IMR-90 (cell line): ENCODE measurements around the gene DNAAF3. TPM values are rescaled to one million over a fixed set of nuclear protein-coding genes. Genes with fewer than 3 reads are reported as not detected.

Source experiments
- ATAC-seq: fragments of 200-7000 bp; cut with Tn5 transposase; 2 replicates; pipeline ENCODE4 v1.9.1; 2020; ENCODE audit warnings: low read depth, mild to moderate bottlenecking, moderate library complexity
- BruUV-seq: library from RNA; stranded (reverse); fragments of 400-500 nt; replicated peaks from 2 replicates; lab custom pipeline; 2021; lab: Mats Ljungman, UMichigan
- CTCF ChIA-PET: fragments of 300-600 bp; formaldehyde crosslinking; extraction: SDS; loops from one replicate; lab custom pipeline; 2021; ENCODE audit warnings: antibody characterized with exemption; lab: Yijun Ruan, JAX
- POLR2A ChIA-PET: fragments of 300-600 bp; sonication (Branson Sonifier 250); formaldehyde crosslinking; loops from one replicate; lab custom pipeline; 2022; ENCODE audit warnings: antibody characterized with exemption; ENCODE audit not compliant: unreplicated experiment; lab: Charles Lee
- DNase-seq: peaks from one replicate; pipeline ENCODE4 v3.0.0; 2013
- H2AFZ ChIP-seq: replicated peaks from 2 replicates; pipeline ENCODE3; 2013; ENCODE audit warnings: low read length, mild to moderate bottlenecking; ENCODE audit not compliant: poor library complexity
- H2AK5ac ChIP-seq: 2 replicates; pipeline ENCODE4 v1.6.1; 2013; ENCODE audit warnings: low read depth, low read length, inconsistent platforms
- H2AK9ac ChIP-seq: replicated peaks from 2 replicates; pipeline ENCODE3; 2013; ENCODE audit warnings: mild to moderate bottlenecking, low read depth, low read length, moderate library complexity; ENCODE audit not compliant: poor library complexity
- H2BK120ac ChIP-seq: 2 replicates; pipeline ENCODE4 v1.6.1; 2013; ENCODE audit warnings: low read depth, low read length, inconsistent platforms
- H2BK15ac ChIP-seq: 3 replicates; pipeline ENCODE4 v1.6.1; 2013; ENCODE audit warnings: low read depth, low read length, inconsistent platforms
- H2BK20ac ChIP-seq: 2 replicates; pipeline ENCODE4 v1.6.1; 2013; ENCODE audit warnings: low read depth, mild to moderate bottlenecking, inconsistent platforms, low read length, moderate library complexity
- H2BK5ac ChIP-seq: 2 replicates; pipeline ENCODE4 v1.6.1; 2013; ENCODE audit warnings: mild to moderate bottlenecking, low read depth, low read length, inconsistent platforms; ENCODE audit not compliant: poor library complexity, severe bottlenecking
- H3K14ac ChIP-seq: replicated peaks from 2 replicates; pipeline ENCODE4 v1.6.1; 2013; ENCODE audit warnings: low read depth, low read length, inconsistent platforms
- H3K18ac ChIP-seq: 2 replicates; pipeline ENCODE4 v1.6.1; 2013; ENCODE audit warnings: low read depth, low read length, control low read depth
- H3K23ac ChIP-seq: 2 replicates; pipeline ENCODE4 v1.6.1; 2013; ENCODE audit warnings: low read depth, low read length, inconsistent platforms
- H3K27ac ChIP-seq: 2 replicates; pipeline ENCODE4 v1.5.1; 2013; ENCODE audit warnings: mild to moderate bottlenecking, control low read depth, low read length; ENCODE audit not compliant: insufficient read depth
- H3K27me3 ChIP-seq: 2 replicates; pipeline ENCODE4 v1.6.1; 2013; ENCODE audit warnings: low read length; ENCODE audit not compliant: control insufficient read depth, insufficient read depth
- H3K36me3 ChIP-seq: 2 replicates; pipeline ENCODE4 v1.6.1; 2013; ENCODE audit warnings: low read length, mixed read lengths; ENCODE audit not compliant: control insufficient read depth, insufficient read depth
- H3K4ac ChIP-seq: 2 replicates; pipeline ENCODE4 v1.6.1; 2013; ENCODE audit warnings: low read depth, low read length, inconsistent platforms
- H3K4me1 ChIP-seq: 2 replicates; pipeline ENCODE4 v1.6.1; 2013; ENCODE audit warnings: low read length, mixed read lengths; ENCODE audit not compliant: control insufficient read depth, insufficient read depth
- H3K4me2 ChIP-seq: 2 replicates; pipeline ENCODE4 v1.6.1; 2013; ENCODE audit warnings: low read depth, mild to moderate bottlenecking, control low read depth, low read length, moderate library complexity
- H3K4me3 ChIP-seq: 2 replicates; pipeline ENCODE4 v1.5.1; 2013; ENCODE audit warnings: low read depth, mild to moderate bottlenecking, control low read depth, low read length, moderate library complexity; ENCODE audit not compliant: insufficient read depth
- H3K56ac ChIP-seq: 2 replicates; pipeline ENCODE4 v1.6.1; 2013; ENCODE audit warnings: low read length, inconsistent platforms; ENCODE audit not compliant: insufficient read depth; ENCODE audit errors: extremely low read depth
- H3K79me1 ChIP-seq, 2 experiments: 2 replicates each; pipeline ENCODE4 v1.6.1; 2013; ENCODE audit warnings: low read length in 2 of 2, inconsistent platforms in 1 of 2, low read depth in 1 of 2
- H3K9ac ChIP-seq: 2 replicates; pipeline ENCODE4 v1.6.1; 2013; ENCODE audit warnings: low read depth, low read length, control low read depth
- H3K9me1 ChIP-seq: 2 replicates; pipeline ENCODE4 v1.6.1; 2013; ENCODE audit warnings: low read length, inconsistent platforms; ENCODE audit not compliant: insufficient read depth
- H3K9me3 ChIP-seq: 2 replicates; pipeline ENCODE4 v1.6.1; 2013; ENCODE audit warnings: low read length; ENCODE audit not compliant: control insufficient read depth, insufficient read depth
- H4K20me1 ChIP-seq: 2 replicates; pipeline ENCODE4 v1.6.1; 2013; ENCODE audit warnings: low read length, inconsistent platforms; ENCODE audit not compliant: insufficient read depth
- H4K5ac ChIP-seq: 2 replicates; pipeline ENCODE4 v1.6.1; 2013; ENCODE audit warnings: mild to moderate bottlenecking, low read depth, low read length, control low read depth
- H4K8ac ChIP-seq, 2 experiments: 2 replicates each; pipeline ENCODE4 v1.6.1; 2013; ENCODE audit warnings: low read depth in 2 of 2, low read length in 2 of 2, control low read depth in 1 of 2, inconsistent platforms in 1 of 2
- H4K91ac ChIP-seq: 2 replicates; pipeline ENCODE4 v1.6.1; 2013; ENCODE audit warnings: low read depth, low read length, inconsistent platforms; ENCODE audit not compliant: insufficient read depth
- CEBPB ChIP-seq: IDR thresholded peaks from 2 replicates; pipeline ENCODE4 v1.6.1; 2012; ENCODE audit warnings: low read depth, low read length, improper control_type of control experiment
- CHD1 ChIP-seq: IDR thresholded peaks from 2 replicates; pipeline ENCODE4 v1.6.1; 2012; ENCODE audit warnings: low read depth, low read length, improper control_type of control experiment
- ELK1 ChIP-seq: fragments of 150-350 bp; IDR thresholded peaks from 2 replicates; pipeline ENCODE4 v1.6.1; 2016; ENCODE audit warnings: low read depth, mild to moderate bottlenecking, low read length, moderate library complexity, borderline replicate concordance
- FOS ChIP-seq: fragments of 150-350 bp; IDR thresholded peaks from 2 replicates; pipeline ENCODE4 v1.6.1; 2016; ENCODE audit warnings: low read depth, low read length
- MAFK ChIP-seq: IDR thresholded peaks from 2 replicates; pipeline ENCODE4 v1.6.1; 2012; ENCODE audit warnings: low read depth, low read length, improper control_type of control experiment
- MAZ ChIP-seq: IDR thresholded peaks from 2 replicates; pipeline ENCODE4 v1.6.1; 2012; ENCODE audit warnings: low read depth, mild to moderate bottlenecking, low read length, improper control_type of control experiment, moderate library complexity, borderline replicate concordance
- NFE2L2 ChIP-seq: fragments of 150-350 bp; IDR thresholded peaks from 2 replicates; pipeline ENCODE4 v1.6.1; 2016; ENCODE audit warnings: low read depth, mild to moderate bottlenecking, low read length
- POLR2A ChIP-seq: IDR thresholded peaks from 2 replicates; pipeline ENCODE4 v1.6.1; 2012; ENCODE audit warnings: mild to moderate bottlenecking, low read depth, low read length
- RAD21 ChIP-seq: IDR thresholded peaks from 2 replicates; pipeline ENCODE4 v1.6.1; 2012; ENCODE audit warnings: low read length, improper control_type of control experiment
- RFX5 ChIP-seq: IDR thresholded peaks from 2 replicates; pipeline ENCODE4 v1.8.0; 2012; ENCODE audit warnings: low read depth, mild to moderate bottlenecking, low read length, moderate library complexity
- USF2 ChIP-seq: fragments of 150-350 bp; IDR thresholded peaks from 2 replicates; pipeline ENCODE4 v1.6.1; 2017; ENCODE audit warnings: mild to moderate bottlenecking, antibody characterized with exemption, low read length, low read depth
- WGBS, 2 experiments: methylation state at CpG; one replicate each; pipeline versions ENCODE4 v1.1.5 to v1.1.7; 2013; ENCODE audit warnings: missing lambda C conversion rate in 2 of 2; ENCODE audit not compliant: insufficient read length in 1 of 2; ENCODE audit errors: extremely low coverage in 2 of 2; 5-methylcytosine and 5-hydroxymethylcytosine counted together
- dilution Hi-C: fragments of 300-500 bp; cut with HindIII; formaldehyde crosslinking; loops from one replicate; pipeline ENCODE4 v1.14.3; 2018; ENCODE audit warnings: low sequenced_read_pairs; ENCODE audit not compliant: unreplicated experiment
- in situ Hi-C: fragments of 300-500 bp; cut with MboI; formaldehyde crosslinking; loops from 3 replicates; pipeline ENCODE4 v1.14.3; 2019; ENCODE audit warnings: low sequenced_read_pairs, inconsistent platforms, mixed read lengths
- intact Hi-C: fragments of 100-400 bp; cut with micrococcal nuclease; formaldehyde crosslinking; loops from 2 replicates; pipeline ENCODE4 v1.10.0; 2022
- polyA plus RNA-seq, 3 experiments: library from polyadenylated mRNA; depleted of rRNA; stranded (reverse); fragments of >200 nt; gene quantifications; 2 replicates each; pipeline ENCODE4 v1.2.3, GENCODE V29; 2012; ENCODE audit warnings: low replicate concordance in 1 of 3
- total RNA-seq: library from RNA; depleted of rRNA; stranded (reverse); fragments of >200 nt; gene quantifications from 2 replicates; pipeline ENCODE4 v1.2.3, GENCODE V29; 2012

The DNAAF3 gene
- total and polyA plus RNA-seq, 2 of the 4 experiments (the other 2 are of a cell fraction), result 0.34 TPM; not detected in 1

- H3K4me1 ChIP-seq, result no peaks in the 10 kb centered on the region
- no peak overlapping the region for H4K91ac ChIP-seq
- CTCF ChIA-PET, result no interaction called here
- H3K4me2 ChIP-seq, result peak overlapping the region; percentile 18
- no TSS peak for BruUV-seq
- H2AK5ac ChIP-seq, result no peak overlapping the region
- H3K9ac ChIP-seq, result no peak overlapping the region
- POLR2A ChIA-PET, result no interaction called here
- TF ChIP-seq CEBPB, result no peak
- TF ChIP-seq USF2, result no peak
- no peak for TF ChIP-seq FOS
- TF ChIP-seq POLR2A, result no peak
- TF ChIP-seq NFE2L2, result no peak
- TF ChIP-seq MAZ, result no peak
- TF ChIP-seq MAFK, result no peak
- no peak for TF ChIP-seq RAD21
- TF ChIP-seq ELK1, result no peak
- no peak for TF ChIP-seq CHD1
- no peak for TF ChIP-seq RFX5
- H3K27ac ChIP-seq, result no peak overlapping the region
- WGBS, 2 experiments, result 35% methylated on average over 7 of the region's 16 CpGs; no CpG with 5 or more reads in 1 of the 2 experiments
- H3K4ac ChIP-seq, result no peak overlapping the region
- H3K36me3 ChIP-seq, result no peaks in the 10 kb centered on the region
- H4K20me1 ChIP-seq, result no peaks in the 10 kb centered on the region
- peak; percentile 57 for DNase-seq
- no peak overlapping the region for H2BK20ac ChIP-seq
- H3K79me1 ChIP-seq, result no peaks in the 10 kb centered on the region
- in situ Hi-C loops, result no loop called here
- no peak overlapping the region for H2BK5ac ChIP-seq
- H3K23ac ChIP-seq, result no peak overlapping the region
- H3K27me3 ChIP-seq, result peaks cover 23% of the 10 kb centered on the region
- H4K8ac ChIP-seq, result no peak overlapping the region
- H3K14ac ChIP-seq, result no peak overlapping the region
- no peak overlapping the region for H3K18ac ChIP-seq
- no peak overlapping the region for H2AK9ac ChIP-seq
- H2AFZ ChIP-seq, result no peak overlapping the region
- no peak overlapping the region for H4K5ac ChIP-seq
- no peak overlapping the region for H2BK15ac ChIP-seq
- dilution Hi-C loops, result no loop called here
- intact Hi-C loops, result no loop called here
- H3K9me3 ChIP-seq, result no peaks in the 10 kb centered on the region
- no peak overlapping the region for H3K4me3 ChIP-seq
- H3K9me1 ChIP-seq, result no peaks in the 10 kb centered on the region
- H3K56ac ChIP-seq, result no peak overlapping the region
- peak; percentile 82 for ATAC-seq
- no peak overlapping the region for H2BK120ac ChIP-seq
Measured at GRCh38 chr19:55131421-55131820, 35.0 kb downstream of the DNAAF3 start.
